ENCODE measurements around the gene EED.
"Not testable (repeated sequence)": the region's sequence is repeated elsewhere in the genome, so short reads cannot be mapped to it uniquely, and the experiment has no call there.

Gene EED

DNA sequence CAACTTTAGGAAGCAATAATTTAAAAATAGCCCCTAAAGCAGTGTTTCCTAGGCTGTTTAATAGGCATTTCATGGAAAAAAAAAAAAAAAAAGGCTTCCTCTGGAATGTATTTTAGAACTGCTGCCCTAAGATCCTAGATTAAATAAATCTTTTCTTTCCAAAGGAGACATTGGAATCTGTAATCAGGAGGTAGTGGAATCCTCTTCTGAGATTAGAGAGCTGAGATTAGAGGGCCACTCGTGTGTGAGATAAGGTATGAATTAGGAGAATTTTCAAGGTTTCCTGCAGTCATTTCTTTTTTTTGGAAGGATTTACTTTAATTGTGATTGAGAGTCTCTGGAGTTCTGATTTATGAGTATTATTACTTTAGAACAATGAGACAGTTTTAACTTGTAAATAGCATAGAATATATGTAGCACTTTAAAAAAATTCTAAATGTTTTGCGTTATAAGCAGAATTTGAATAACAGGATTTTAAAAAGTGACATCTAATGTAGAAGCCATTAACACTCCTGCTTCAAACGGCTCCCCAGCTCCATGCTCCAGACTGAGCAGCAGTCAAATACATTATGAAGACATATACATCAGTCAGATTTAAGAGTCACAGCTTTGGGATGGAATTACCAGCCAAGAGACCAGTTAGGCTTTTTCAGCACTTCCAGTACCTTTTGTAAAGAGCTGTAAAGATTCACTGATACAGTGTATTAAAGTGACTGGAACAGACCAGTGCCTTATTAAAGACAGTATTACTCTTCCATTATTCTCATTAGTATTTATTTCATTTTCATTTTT, 5.0 kb downstream of the EED start:
- no peak for DNase-seq (ENCODE audit: low spot score)

DNA sequence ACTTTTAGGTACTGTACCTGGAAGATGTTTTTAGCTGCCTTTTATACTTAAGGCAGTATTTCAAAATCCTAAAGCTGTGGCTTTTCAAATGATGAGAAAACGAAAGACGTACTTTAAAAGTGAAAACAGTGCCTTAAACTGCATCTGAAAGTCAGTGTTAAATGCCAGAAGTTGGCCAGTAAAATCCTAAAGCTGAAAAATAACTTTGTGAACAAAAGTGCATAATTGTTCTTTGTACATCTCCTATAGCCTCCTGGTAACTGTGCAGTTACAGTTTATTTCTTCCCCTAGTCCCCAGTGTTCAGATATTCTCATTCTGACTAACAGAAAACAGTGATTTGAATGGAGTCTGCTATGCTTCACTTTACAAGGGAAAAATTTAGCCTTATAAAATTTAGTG, 6.8 kb downstream of the EED start:
- no peak for DNase-seq (ENCODE audit: low spot score)

DNA sequence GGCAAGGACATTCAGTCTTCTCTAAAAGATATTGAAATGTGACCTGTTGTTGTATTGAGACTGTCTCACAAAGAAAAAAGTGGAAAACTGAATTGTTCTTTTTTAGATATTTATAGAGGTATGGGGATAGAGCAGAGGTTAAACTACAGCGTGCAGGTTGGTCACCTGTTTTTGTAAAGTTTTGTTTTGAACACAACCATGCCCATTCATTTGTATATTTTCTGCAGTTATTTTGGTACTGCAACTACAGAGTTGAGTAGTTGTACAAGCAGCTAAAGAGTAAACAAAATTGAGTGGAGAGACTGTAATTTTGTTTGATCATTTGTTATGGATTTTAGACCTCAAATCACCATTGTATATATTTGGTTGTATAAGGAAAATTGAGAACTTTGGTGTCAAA, 11.3 kb downstream of the EED start:
- no peak for DNase-seq (ENCODE audit: low spot score)

DNA sequence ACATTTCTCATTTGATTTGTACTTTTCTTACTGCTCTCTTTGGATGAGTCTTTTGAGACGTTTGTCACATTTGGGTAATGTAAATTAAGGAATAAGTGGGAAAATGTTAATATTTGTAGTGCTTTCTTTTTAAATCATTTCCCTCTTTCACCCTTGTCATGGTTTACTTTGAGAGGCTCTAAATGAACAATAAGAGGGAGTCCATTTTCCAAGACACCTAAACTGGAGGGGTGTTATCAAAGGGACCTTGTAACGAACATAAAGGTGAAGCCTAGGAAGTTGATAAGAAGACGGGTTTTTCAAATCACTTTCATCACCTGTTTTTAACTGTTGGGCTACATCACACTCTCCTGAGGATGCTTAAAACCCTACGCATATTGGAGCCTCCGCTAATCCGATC, 12.1 kb downstream of the EED start:
- no peak for DNase-seq (ENCODE audit: low spot score)

DNA sequence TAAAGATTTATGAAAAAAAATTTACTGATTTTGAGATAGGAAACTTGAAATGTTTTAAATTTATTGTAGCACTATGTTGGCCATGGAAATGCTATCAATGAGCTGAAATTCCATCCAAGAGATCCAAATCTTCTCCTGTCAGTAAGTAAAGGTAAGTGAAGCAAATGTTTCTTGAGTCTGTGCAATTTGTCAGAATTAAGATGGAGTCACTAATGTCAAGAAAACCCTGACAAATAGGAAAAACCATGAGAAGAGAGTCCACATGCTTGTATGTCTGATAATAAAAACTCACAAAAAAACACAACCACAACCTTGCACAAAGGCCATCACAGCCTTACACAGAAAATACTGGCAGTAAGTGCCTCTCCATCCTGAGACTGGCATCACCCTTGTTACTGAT, 12.9 kb downstream of the EED start:
- DNase-seq (ENCODE audit: low spot score) = no peak

DNA sequence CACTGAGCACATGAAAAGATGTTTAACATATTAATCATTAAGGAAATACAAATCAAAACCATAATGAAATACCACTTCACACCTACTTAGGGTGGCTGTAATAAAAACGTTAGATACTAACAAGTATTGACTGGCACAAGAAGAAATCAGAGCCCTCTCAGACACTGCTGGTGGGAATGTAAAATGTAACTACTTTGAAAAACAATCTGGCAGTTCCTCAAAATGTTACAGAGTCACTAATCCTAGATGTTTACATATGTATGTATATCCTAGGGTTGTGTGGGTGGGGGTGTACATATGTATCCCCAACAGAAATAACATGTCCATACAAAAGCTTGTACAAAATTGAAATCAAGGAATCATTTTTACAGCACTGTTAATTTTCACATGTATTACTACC, 15.2 kb downstream of the EED start:
- no peak for DNase-seq (ENCODE audit: low spot score)

DNA sequence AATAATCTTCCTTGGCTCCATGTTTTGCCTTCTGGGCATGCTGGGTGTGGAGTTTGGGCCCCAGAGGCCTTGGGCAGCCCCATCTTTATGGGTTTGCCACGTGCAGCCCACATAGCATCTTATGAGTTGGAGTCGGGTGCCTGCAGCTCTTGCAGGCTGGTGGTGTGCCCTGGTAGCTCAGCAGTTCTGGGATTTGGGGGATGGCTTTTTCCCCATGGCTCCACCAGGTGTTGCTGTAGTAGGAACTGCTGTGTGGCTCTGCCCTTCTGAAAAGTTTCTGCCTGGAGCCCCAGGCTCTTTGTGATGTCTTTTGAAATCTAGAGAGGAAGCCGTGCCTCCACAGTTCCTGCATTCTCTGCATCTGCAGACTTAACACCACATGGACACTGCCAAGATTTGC, 16.8 kb downstream of the EED start:
- DNase-seq (ENCODE audit: low spot score) = no peak

DNA sequence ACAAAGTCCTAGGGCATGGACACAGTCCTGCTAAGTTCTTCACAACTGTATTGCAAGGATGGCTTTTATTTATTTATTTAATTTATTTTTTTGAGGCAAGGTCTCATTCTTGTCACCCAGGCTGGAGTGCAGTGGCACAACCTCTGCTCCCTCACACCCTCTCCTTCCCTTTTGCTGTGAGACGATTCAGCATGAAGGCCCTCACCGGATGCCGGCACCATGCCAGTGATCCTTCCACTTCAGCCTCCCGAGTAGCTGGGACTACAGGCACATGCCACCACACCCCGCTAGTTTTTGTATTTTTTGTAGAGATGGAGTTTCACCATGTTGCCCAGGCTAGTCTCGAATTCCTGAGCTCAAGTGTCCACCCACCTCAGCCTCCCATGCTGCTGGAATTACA, 17.8 kb downstream of the EED start:
- no peak for DNase-seq (ENCODE audit: low spot score)

DNA sequence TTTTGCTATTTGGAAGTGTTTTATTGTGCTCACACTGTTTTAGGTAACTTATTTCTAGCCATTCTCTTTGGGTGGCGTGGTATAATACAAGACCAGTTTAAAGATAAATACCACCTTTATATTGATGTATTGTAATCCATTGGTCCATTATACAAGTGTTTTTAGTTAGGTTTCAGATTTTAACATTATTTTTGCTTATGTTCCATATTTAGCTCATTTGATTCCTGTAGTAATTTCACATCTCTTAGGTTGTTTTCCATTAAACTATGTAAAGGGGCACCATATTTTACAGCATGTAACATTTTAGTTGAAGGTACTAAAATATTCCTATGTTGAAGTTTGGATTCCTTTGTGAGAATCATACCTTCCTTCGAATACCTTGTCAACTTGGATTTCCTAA, 20.1 kb downstream of the EED start:
- DNase-seq (ENCODE audit: low spot score) = no peak

DNA sequence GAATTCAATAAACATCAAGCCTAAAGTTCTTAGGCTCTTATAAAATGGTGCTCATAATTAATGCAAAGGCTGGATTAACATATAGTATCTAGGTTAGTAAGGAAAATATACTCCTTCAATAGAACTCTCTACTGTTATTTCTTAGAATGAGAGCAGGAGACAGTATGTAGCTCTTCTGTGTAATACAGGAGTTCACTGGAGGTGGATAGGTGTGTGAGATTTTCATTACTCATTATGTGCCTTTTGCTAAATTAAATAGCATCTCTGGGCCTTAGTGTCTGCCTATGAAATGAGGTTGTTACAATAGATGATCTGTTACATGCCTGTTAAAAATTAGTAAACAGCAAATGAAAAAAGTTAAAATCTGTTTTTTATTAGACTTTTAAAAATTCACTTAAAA, 20.6 kb downstream of the EED start:
- DNase-seq (ENCODE audit: low spot score) = no peak

DNA sequence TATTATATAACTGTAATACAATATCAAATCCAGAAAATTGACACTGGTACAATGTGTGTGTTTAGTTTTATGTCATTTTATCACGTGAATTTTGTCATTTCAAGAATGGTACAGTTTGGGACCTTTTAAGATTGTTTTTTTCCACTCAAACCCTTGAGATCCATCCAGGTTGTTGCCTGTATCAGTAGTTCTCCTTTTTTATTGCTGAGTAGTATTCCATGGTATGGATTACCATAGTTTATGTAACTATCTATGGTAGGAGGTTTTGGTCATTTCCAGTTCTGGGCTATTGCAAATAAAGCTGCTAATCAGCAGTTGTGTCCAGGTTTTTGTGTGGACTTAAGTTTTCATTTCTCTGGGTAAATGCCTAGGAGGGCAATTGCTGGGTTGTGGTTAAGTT, 25.1 kb downstream of the EED start:
- DNase-seq (ENCODE audit: low spot score) = no peak

DNA sequence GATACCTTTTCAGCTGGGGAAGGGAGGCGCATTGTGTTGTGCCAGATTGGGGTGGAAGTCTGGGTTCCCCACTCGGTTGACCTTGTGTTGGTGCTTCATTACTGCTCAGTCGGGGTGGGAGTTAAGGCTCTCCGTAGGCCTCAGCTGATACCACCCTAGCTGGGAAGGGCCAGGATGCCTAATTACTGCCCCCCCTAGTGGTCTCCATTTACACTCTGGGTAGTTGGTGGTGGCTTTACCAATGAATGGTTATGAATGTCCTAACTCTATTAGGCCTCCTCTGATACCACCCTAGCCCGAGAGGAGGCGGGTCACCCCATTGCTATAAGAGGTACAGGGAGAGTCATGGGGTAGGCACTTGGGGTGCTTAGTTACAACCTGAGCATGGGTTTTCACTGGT, 29.9 kb downstream of the EED start:
- no peak for DNase-seq (ENCODE audit: low spot score)

DNA sequence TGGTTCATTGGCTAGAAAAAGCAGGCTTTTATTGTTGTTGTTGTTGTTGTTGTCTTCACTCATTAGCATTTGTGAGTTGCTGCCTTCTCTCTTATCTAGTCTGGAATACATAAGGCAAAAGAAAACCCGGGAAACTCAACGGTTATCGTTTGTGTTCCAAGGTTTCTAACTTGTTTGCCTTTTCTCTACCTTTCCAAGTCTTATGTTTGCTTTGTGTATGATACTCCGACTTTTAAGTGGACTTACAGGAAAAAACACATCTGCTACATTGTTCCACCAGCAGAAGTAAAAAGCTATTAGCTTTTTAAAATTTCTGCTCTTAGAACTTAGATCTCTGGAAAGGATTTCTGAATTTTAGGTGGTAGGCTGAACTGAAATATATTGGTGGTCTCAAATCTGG, 30.4 kb downstream of the EED start:
- DNase-seq (ENCODE audit: low spot score) = no peak

DNA sequence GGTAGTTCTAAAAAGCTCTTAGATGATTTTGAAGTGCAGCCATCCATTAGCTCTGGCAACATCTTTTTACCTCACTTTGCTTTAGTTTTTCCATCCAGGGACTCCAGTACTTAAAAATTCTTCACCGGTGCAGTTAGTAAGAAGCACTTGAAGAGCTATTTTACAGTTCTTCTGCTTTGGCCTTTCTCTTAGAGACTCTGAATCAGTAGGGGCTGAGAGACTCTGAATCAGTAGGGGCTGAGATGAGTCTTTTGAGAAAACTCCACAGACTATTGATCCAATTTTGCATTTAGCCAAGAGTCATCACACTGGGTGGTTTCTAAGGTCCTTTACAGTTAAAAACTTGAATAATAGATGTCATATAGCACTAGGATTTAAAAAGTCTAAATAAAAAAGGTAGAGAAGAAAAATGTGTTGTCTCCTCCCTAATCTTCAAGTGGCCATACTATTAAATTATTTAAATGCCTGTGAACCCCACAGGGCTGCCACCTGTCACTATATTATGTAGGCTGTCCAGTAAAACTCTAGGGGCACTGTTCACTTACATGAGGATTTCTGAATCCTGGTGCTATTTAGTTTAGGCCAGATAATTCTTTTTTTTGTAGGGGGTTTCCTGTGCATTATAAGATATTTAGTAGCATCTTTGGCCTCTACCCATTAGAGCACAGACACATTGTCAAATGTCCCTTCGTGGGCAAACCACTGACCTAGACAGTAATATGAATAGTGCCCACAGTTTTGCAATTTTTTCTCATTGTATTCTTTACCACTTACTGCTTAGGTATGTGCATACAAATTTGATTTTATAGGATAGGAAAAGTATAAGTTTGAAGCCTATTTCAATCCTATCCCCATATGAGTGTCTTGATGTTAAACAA, 31.2 kb downstream of the EED start:
- DNase-seq (ENCODE audit: low spot score) = no peak

DNA sequence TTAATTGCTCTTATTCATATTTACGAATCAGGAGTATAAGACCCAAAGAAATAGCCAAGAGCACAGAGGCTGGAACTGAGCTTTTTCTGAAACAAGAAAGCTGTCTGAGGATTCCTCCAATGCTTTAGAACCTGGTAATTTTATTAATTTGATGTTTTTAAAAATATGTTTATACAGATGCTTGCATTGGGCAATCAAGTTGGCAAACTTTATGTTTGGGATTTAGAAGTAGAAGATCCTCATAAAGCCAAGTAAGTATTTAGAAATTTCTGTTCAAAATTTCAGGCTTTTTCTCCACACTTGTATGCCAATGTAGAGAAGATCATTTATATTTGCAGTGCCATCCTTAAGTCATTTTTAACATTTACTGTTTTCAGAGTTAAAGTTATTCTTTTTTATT, 33.2 kb downstream of the EED start:
- DNase-seq (ENCODE audit: low spot score) = no peak

DNA sequence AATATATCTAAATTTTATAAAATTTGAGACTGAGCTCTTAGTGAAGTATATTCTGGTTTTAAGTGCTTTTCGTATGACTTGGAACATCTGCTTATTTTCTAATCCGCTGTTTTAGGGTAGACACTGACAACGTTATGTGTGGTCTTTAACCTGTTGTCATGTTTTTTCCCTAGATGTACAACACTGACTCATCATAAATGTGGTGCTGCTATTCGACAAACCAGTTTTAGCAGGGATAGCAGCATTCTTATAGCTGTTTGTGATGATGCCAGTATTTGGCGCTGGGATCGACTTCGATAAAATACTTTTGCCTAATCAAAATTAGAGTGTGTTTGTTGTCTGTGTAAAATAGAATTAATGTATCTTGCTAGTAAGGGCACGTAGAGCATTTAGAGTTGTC, 33.7 kb downstream of the EED start:
- DNase-seq (ENCODE audit: low spot score) = no peak

DNA sequence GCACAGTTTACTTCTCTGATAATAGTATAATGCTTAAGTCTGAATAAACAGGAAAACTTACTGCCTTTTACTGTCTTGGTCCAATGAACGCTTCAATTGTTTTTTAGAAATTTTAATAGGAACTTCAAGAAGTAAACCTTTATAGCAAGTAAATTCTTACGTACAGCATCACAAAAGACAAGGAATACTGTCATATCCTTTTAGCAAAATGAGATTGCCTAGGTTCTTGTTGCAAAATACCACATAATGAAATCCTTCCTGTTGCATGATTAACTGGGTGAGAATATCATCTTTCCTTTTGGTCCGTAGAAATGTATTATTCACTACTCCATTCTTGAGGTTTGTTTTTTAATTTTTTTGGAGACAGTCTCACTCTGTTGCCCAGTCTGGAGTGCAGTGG, 35.2 kb downstream of the EED start:
- no peak for DNase-seq (ENCODE audit: low spot score)

DNA sequence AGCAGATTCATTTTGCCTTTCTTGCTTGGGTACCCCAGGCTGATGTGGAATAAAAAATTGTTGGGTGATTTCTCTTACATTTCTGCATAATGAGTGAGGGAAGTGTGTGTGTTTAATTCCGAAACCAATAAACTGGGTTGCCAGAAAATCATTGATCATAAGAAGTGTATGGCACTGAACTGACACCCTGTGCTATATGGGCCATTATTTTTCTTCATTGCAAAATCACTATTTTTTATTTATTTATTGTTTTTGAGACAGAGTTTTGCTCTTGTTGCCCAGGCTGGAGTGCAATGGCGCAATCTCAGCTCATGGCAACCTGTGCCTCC, 42.9 kb downstream of the EED start:
- no peak for DNase-seq (ENCODE audit: low spot score)

DNA sequence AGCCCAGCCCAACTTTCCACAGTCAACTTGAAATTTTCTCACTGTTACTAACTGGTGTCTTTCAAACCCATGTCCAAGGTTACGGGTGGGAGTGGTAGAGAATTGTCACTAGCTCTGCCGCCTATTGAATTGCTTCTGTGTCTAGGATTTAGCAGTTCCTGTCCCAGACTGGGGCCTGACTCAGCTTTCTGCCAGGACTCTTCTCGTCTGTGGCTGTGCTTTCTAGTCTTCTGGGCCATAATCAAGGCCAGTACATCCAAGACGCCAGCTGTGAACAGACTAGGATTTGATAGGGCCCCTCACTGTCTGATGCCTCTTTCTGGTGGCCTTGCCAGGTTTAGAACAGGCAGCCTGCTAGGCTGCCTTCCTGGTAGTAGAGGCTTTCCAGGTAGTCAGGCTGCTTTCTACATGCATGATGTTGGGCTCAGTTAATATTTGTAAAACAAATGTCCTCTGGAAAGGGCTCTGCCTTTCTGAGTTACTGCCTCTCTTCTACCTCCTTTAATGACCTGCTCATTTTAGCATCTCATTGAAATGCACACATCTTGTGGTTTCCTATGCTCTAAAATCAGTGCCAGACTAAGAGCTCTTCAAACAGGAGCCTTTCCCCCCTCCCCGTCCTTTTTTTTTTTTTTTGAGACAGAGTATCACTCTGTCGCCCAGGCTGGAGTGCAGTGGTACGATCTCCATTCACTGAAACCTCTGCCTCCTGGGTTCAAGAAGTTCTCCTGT, 44.4 kb downstream of the EED start:
- no peak for DNase-seq (ENCODE audit: low spot score)

DNA sequence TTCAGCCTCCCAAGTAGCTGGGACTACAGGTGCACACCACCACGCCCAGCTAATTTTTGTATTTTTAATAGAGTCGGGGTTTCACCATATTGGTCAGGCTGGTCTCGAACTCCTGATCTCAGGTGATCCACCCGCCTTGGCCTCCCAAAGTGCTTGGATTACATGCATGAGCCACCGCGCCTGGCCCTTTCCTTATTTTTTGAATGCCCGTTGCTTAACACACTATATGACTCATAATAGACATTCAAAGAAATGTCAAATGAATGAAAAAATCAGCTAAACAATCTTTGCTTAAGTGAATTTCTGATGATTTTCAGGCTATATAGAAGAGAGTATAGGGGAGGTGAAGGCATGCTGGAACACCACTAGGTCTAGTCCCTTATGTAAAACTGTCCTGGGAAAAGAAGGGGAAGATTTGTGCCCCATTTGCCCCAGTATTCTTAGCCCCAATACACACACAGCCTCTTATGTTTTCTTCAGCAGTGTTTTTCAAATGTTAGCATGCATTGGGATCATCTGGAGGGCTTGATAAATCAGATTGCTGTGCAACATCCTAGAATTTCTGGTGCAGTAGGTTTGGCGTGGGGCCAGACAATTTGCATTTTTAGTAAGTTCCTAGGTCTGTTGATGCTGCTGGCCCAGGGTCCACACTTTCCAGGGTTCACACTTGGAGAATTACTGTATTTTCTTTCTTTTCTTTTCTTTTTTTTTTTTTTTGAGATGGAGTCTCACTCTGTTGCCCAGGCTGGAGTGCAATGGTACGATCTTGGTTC, 45.1 kb downstream of the EED start:
- not testable (repeated sequence) for DNase-seq (ENCODE audit: low spot score)

DNA sequence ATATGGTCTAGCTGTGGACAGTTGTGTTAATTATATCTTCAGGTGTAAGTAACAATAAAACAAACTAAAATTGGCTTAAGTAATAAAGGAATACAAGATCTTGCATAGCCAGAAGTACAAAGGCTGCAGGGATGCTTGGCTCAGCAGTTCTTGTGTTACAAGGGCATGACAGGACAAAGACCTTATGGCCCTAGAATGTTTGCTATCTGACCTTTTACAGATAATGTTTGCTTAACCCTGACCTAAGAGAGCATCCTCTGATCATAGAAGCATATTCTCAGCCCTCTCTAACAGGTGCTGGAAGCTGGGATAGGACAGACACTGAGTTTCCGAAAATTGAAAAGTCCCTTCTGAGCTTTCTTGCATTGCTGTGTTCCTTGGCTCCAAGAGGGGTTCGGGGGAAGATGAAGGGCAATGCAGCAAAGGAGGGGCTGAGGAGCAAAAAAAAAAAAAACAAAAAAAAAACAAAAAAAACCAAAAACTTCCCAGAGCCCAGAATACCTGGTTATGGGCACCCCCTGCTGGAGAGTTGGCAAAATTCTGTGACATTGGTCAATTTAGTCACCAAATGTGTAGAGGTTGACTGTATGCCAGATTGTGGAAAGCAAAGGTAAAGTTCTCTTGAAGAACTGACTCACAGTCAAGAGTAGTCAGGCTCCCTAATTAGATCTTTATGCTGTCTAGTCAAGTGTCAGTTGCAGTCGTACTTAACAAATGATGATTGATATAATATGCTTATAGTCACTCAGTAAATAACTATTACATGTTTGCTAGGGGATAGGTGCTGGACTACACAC, 47.1 kb downstream of the EED start:
- DNase-seq (ENCODE audit: low spot score) = peak; percentile 40

Measured in hepatic stellate cell (primary cell).